CMK (cell line): ENCODE results near the gene FRMD1.

Source experiments
- DNase-seq: peaks from one replicate; pipeline ENCODE4 v3.0.0-alpha.2; 2010; ENCODE audit warnings: low read depth

Gene FRMD1

DNA sequence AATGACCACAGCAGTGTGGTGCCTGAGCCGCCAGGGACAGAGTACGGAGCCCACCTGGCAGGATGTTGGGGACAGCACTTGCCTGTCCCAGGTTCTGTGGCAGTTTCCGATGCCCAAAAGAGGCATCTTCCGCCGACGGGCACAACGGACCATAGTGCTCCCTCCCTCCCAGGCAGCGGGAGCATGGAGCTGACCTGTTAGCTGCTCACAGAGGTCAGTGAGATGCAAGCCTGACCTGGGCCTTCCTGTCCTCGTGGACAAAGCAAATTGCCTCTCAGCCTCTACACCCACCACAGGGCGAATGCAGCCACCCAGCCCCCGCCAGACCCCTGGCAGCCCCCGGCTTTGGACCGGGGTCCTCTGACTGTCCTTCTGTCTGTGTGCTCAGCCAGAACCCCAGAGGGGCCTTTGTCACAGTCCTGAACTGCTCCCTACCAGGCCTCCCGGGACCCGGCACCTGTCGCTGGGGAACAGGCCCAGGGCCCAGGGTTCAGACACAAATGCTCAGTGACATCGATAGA is 16.2 kb upstream of the FRMD1 start:
- DNase-seq, result no peak

DNA sequence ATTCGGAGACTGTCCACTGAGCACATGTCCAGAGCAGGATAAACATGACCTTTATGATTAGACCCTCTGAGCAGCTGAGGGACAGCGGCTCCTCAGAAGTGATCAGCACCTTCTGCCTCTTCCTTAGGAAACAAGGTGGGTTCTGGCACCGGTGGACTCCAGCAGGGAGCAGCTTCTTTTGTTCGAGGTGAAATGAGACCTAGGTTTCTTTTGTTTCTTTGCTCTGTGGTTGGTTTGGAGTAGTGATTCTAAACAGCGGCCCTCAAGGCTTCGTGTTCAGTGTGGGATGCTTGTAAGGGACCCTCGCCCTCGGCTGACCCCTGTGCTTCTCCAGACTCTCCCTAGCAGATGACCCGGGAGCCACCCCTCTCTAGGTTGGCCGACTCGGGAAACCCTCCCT is 14.6 kb upstream of the FRMD1 start:
- DNase-seq, result no peak

DNA sequence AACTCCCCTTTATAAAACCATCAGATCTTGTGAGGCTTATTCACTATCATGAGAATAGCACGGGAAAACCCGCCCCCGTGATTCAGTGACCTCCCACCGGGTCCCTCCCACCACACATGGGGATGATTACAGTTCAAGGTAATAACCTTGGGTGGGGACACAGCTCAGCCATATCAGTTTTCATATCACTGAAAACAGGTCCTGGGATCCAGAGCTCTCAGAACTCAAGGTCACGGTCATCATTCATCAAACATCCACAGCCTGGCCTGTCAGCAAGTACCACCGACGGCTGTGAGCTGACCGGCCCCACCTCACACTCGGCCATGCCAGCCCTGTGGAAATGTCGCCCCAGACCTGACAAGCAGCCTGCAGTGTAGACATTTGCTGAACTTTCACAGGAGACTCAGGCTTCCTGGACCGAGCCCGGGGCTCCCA is 14.1 kb upstream of the FRMD1 start:
- no peak for DNase-seq

DNA sequence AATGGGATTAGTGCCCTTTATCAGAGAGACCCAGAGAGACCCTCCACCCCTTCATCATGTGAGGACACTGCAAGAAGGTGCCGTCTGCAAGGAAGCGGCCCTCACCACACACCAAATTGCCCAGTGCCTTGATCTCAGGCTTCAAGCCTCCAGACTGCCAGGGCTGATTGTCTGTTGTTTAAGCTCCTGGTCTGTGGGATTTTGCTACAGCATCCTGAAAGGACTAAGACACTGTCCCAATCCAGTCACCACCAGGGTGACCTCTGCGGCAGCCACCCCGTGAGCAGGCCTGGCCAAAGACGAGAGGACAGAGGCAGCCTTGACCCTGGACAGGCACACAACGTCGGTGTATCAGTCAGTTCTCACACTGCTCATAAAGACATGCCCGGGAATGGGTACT is 13.5 kb upstream of the FRMD1 start:
- DNase-seq, result no peak

DNA sequence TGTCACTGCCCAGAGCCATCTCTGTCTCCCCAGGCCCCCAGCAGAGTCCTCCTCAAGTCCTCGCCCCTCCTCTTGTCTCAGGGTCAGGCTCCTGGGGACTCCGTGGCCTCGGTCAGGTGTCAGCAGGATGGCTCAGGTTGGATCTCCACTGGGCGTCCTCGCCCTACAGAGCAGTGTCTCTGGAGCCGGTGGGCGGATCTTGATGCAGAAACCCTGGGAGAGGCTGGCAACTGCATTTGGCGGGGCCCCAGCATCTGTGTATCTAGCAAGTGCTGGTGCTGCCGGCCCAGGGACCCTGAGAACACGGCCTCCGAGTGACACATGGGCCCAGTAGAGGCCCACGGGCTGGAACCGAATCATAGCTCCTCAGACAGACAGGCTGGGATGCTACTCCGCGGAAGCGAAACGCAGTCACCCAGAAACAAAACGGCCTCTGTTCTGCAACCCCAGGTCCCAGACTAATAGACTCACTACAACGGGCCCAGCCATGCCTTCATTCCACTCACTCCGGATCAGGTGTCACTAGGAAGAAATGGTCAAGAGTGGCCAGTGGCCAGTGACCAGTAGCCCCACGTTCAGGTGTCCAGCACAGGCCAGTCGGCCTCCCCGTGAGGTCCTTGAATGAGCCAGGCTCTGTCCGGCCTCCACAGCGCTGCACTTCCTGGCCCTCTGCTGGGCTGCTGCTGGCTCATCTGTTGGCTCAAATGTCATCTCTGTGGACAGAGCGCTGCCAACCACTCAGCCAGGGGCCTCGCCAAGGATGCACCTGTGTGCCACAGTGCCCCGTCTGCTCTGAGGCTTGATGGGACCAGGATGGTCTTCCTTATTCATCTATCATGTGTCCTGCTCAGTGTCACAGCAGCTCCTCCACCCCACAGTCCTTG is 12.6 kb upstream of the FRMD1 start:
- no peak for DNase-seq

DNA sequence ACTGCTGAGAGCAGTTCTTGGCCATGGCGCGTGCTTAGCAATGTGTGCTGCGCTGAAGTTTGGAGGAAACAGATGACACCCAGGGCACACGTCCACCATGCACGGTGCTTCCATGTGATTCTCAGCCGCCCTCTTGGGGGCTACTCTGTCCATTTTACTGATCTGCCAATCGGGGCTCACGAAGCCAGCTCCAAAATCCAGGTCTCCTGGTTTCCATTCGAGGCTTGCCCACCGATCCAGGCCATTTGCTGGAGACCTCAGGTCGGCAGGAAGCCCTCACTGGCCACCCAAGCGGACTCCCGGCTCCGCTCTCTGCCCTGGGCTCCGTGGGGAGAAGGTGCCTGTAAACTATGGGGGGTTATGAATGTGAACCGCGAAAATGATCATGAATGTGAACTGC is 11.7 kb upstream of the FRMD1 start:
- no peak for DNase-seq

DNA sequence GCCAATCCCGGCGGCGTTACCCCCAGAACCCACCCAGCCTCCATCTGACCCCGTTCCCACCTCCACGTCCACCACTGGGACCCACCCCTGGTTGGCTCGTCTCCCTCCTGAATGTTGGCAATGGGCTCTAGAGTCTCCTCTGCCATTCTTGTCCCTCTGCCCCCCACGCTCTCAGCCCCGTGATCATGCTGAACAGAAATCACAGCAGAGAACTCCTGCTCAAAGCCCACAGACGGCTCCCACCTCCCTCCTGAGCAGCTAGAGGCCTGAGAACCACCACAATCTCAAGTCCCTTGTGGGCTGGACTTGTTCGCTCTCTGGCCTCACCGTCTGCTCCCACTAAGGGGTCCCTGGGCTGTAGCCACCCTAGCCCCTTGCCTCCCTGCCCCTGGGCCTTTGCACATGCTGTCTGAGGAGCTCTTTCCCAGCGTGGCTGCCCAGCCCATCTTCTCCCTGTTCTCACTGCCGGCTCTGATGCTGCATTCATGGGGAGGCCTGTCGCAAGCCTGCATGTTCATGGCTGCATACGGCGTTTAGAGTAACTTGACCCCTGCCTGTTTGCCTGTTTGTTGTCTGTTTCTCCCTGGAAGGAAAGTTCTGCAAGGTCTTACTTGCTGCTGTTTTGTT is 11.2 kb upstream of the FRMD1 start:
- DNase-seq, result no peak

DNA sequence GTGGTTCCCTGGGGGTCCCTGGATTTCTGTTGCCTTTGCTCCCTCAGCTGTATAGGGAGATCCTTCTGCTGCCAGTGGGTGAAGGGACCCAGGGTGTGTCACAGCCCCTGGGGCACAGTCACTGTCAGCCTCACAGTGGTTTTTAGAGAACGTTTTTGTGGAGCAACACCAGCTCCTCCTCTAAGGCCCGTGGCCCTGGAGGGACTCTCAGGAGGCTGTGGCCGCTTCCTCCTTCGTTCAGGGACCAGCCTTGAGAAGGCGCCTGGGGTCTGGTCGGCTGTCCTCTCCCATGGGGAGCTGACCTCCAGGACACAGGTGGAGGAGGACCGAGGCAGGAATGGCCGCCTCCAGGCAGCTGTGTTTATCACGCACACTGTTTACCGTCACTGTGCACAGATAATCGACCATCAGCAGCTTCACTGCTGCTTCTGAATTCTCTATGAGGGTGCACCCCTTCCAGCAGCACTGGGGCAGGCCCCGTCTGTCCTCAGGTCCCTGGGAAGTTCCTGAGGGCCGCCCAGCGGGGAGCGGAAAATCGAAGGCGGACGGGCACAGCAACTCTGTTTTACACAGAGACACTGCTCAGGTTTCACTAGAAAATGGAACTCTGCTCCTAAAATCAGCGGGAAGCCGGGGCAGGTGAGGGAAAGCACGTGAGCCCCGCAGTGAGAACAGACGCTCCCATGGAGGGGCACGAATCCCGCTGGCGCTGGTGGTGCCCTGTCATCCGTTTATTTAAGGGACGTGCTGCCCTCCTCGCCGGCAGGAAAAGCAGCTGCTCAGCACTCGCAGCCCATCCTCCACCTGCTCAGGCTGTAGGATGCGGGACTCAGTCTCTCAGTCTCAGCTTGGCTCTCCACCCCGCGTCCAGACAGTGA is 10.4 kb upstream of the FRMD1 start:
- no peak for DNase-seq

DNA sequence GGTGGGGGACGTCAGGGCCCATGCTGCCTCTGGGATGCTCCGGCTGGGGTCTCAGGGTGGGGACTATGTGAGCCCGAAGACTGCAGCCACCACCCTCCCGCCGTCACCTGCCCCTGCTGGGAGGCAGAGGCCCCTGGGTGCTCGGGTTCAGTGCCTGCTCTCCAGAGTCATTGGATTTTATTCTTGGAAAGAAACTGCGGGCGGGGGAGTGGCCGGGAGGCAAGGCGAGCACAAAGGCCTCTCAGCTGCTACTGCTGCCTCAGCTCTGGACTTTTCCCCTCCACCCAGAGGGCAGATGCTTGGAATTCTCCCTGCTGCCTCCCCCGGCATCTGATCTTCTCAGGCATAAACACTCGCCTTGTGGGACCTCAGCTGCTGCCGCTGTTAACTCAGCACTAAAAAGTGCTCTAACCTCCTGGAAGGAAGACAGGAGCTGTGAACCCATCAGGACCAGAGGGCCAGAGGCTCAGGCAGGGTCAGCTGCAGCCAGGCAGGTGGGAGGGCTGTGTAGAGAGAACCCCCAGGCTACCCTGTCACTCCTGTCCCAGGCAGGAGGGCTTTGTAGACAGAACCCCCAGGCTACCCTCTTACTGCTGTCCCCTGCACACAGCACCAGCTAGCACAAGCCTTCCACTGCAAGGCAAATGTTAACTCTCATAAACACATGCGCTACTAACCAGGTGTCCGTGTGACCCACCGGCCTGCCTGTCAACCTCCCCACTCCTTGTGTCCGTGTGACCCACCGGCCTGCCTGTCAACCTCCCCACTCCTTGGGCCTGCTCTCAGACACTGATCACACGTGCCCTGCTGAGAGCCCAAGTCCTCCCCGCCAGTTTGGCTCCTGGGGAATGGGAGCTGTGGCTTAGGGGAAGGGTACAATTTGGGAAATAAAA is 9.4 kb upstream of the FRMD1 start:
- DNase-seq, result no peak

DNA sequence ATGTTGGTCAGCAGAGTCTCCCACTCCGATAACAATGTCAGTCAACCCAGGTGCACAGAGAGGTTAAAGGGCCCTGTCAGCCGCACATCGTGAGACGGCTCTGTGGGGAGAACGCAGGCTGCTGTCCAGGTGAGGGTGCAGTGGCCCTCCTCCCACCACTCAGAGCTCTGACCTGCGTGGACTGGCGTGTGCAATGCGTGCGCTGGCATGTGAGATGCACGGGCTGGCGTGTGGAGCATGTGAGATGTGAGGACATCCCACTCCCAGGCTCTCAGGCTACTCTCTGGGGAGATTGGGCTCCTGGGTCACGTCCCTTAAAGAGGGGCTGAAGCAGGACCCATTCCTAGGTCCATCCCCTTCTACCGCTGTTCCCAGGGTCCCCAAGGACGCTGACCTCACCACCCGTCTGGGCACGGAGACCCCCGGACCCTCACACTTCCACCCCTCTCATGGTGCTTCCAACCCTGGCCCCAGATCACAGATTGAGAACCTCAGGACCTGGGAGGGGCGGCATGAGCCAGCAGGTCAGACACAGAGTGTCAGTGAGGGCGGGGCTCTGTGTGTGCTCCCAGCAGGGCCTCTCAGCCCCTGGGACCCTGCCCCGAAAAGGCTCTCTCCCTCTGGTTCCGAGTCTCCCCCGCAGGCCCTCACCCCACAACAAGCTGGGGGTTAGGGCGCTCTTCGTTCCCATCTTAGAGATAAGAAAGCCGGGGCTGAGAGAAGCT is 8.6 kb upstream of the FRMD1 start:
- DNase-seq, result no peak

DNA sequence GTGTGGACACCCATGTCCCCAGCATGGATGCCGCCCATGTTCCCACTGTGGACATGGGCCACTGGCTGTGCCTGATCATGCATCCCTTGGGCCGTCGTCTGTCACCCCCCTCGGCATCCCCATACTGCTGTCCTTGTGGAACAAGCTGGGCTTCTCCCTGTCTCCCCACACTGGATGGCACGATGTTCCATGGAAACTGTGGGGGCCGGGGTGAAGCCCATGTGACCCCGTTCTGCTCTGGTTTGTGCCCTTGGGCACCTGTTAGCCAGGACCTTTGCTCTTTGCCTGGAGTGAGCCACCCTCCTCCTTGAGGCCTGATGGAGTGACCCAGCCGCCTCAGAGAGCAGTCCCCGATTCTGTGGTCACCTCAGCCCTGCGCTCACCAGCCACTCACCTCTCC is 7.6 kb upstream of the FRMD1 start:
- DNase-seq, result no peak

DNA sequence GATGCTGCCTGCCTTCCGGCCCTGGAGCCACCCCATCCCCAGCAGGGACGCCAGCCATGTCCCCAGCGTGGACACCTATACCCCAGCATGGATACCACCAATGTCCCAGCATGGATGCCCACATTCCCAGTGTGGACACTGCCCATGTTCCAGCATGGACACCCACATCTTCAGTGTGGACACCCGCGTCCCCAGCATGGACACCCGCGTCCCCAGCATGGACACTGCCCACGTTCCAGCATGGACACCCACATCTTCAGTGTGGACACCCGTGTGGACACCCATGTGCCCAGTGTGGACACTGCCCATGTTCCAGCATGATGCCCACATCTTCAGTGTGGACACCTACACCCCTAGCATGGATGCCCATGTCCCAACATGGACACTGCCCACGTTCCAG is 7.1 kb upstream of the FRMD1 start:
- DNase-seq, result no peak

DNA sequence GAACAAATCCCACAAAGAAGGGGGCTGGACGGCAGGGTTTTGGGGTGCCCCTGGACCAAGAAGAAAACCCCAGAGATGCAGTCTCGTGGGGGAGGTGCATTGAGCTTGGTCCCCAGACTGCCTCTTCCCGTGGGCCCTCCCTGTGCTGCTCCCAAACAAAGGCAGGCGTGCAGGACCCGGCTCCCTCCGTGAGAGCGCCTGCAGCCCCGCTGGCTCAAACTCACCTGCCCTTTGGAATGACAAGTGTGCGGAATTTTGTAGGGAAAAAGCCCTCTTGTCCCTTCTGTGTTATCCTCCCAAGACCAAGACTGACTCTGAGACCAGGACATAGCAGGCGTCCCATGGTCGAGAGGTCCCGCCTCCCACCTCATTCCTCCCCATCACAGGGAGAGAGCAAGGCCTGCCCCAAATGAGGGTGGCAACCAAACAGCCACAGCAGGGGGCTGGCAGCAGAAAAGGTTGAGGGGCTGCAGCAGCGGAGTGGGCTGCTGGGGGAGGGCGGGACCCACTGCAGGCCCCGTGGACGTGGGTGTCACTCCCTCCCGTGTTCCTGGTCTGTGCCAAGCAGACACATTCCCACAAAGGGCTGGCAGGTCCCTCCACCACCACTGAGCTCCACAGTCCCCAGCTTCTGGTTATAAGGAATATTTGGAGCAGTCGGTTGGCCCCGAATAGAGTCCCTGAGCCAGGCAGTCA is 5.6 kb upstream of the FRMD1 start:
- no peak for DNase-seq

DNA sequence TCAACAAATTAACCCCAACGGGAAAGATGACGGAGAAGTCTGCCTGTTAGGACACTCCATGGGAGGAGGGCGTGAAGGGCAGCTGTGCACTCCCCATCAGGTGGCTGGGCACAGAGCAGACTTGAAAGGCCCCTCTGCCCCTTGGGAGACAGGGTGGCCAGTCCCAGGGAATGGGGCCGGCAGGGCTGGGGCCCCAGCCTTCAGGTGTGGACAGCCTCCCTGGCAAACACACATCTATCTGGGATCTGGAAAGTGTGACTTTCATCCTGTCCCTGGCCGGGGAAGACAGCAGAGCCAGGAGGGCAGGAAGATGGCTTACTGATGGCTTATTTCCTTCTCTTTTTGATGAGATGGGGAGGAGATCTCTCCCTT is 4.5 kb upstream of the FRMD1 start:
- no peak for DNase-seq

DNA sequence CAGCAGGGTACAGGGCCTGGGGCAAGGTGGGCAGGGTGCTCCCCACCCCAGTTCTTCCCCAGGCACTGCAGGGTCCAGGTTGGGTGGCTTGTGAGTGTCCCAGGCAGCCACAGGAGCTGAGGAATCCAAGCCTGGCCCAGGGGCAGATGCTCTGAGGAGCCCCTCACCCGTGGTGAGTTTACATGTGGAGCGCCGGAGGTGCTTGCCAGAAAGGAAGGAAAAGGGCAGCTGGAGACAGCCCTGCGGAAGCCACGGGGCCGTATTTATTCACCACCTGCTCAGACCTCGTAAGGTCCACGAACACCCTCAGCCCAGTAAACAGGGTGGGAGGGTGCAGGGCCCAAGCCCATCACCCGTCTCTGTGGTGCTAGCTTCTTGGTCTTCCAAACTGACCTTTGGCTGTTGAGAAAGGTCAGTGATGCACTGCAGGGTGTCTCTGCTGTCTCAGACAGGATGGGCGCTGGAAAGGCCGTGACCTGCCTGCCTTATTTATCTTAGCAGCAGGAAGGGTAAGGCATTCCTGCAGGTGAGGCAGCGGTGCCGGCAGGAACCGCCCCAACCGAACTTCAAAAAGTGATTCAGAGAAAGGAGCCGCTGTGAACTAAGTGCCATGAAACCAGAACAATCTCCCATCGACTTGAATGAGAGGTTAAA is 4.0 kb upstream of the FRMD1 start:
- no peak for DNase-seq

DNA sequence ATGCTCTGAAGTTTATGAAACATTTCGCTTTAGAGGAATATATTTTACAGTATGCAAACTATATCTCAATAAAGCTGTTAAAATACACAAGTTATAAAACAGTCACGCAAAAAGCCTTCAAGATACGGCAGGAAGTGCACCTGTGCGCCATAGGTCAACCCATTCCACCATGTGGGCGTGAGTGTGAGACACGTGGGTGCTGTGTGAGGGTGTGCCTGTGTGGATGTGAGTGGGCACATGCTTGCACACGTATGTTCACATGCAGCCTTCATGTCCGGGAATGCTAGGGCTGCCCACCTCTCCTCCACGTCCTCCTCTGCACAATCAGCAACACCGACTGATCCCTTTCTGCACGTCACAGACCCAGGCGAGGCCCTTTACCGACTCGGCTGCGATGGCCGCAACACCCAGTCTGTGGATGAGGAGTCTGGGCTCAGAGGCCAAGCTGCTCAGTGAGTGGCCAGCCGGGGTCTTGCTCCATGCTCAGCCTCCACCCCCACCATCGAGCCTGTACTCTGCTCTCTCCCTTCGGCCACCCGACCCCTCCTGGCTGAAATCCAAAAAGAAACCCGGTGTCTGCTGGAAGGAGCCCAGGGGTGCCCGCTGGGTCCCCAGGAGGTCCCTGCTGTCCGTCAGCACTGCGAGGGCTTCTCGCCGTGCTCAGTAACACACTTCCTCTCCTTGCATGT is 3.0 kb upstream of the FRMD1 start:
- no peak for DNase-seq

DNA sequence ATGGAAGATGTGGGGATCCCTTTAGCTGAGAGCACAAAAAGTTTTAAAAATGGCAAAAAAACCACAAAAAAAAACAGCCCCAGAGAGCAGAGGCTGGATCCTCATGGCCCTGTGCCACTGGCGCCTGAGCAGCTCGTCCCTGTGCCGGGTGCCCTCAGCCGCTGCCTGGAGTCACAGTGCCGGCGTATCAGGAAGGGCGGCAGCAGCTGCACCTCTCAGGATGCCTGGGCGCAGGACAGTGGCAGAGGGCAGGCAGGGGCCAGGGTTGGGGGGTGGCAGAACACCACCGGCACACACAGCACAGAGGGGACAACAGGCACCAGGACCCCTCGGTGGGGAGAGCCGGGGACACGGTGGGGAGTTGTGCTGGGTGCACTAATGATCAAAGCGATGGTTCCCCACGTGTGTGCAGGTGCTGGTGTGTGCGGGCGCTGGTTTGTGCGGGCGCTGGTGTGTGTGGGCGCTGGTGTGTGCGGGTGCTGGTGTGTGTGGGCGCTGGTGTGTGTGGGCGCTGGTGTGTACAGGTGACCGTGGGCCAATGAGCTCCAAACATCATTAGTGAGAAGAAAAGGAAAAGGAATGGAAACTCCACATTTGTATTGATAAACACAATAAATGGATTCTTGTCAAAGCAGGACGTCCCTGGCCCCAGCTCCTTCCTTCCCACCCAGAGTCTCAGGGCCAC is 1.5 kb upstream of the FRMD1 start:
- no peak for DNase-seq

DNA sequence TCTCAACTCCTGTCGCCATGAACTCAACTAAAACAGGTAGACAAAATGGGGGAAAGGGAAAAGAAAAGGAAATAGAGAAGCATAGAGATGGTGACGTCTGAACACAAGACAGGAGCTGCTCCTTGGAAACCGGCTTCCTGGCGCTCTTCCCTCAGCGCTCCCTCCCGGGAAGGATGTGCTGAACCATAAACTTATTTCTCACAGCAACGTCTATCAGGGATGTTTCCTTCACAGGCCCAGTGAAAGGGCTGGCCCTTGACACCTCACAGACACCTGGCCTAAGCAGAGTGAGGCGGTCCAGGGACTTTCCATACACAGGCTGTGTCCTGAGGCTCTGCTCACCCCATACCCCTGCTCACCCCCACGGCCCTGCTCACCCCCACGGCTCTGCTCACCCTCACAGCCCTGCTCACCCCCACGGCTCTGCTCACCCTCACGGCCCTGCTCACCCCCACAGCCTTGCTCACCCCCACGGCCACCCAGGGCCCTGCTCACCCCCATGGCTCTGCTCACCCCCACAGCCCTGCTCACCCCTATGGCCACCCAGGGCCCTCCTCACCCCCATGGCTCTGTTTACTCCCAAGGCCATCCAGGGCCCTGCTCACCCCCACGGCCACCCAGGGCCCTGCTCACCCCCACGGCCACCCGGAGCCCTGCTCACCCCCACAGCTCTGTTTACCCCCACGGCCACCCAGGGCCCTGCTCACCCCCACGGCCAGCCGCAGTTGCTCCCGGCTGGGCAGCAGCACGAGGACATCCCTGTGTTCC is 653 bp downstream of the FRMD1 start:
- no peak for DNase-seq
